ENCODE measurements around the gene ZNF503.

- TF ChIP-seq SPI1 (IDR thresholded peaks at IDR 0.05; ENCODE audit: low read depth, low read length) (no peak), POLR2A (IDR thresholded peaks at IDR 0.05; ENCODE audit: low read depth, low read length) (no peak), POLR2AphosphoS5 (IDR thresholded peaks at IDR 0.05; ENCODE audit: low read depth, low read length) (no peak), PAX5 (IDR thresholded peaks at IDR 0.05; ENCODE audit: insufficient read depth, low read length, severe bottlenecking) (no peak)
Observed at GRCh38 chr10:75440271-75440793, 38.8 kb upstream of the ZNF503 start.

Measured in GM12891 (cell line).